ENCODE data around the gene RNF13. TPM values are rescaled to one million over a fixed set of nuclear protein-coding genes. Genes with fewer than 3 reads are reported as not detected.

The RNF13 gene
- total and polyA plus RNA-seq, 2 donors (not counting 1 experiment from before 2014, with no cell fraction given): 38.0 to 86.5 TPM

DNA sequence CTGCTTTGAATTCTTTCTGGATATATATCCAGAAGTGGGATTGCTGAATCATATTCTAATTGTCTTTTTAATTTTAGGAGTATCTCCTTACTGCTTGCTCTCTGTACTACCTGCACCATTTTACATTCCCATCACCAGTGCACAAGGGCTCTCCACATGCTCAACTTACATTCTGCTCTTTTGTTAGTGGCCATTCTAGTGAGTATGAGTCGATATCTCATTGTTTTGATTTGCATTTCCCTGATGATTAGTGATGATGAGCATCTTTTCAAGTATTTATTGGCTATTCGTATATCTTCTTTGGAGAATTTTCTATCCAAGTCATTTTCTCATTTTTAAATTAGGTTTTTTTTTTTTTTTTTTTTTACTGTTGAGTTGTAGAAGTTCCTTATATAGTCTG is 128.2 kb downstream of the RNF13 start:
- Mint-ChIP-seq H3K27me3 (no peaks in the 10 kb centered on the region), H3K27ac (no peak overlapping the region), H3K9me3 (ENCODE audit: insufficient read depth) (peaks cover 4% of the 10 kb centered on the region), H3K4me3 (no peak overlapping the region), H3K4me1 (peaks cover 10% of the 10 kb centered on the region)
- H2AFZ ChIP-seq (ENCODE audit: insufficient read depth, low read depth, low read length, poor library complexity, severe bottlenecking): no peak overlapping the region
- no peak overlapping the region for H3K27ac ChIP-seq (ENCODE audit: low read length in 2 of 2)
- H3K36me3 ChIP-seq (replicated peaks in 1 of 2; ENCODE audit: control extremely low read depth in 1 of 2, control insufficient read depth in 1 of 2, extremely low read depth in 1 of 2, insufficient read depth in 2 of 2, low read length in 1 of 2): peaks cover 10 to 19% of the 10 kb centered on the region in 2 experiments
- H3K4me3 ChIP-seq (ENCODE audit: control extremely low read depth in 1 of 5, extremely low read depth in 1 of 5, insufficient read depth in 1 of 5, low read depth in 2 of 5, low read length in 4 of 5): no peak overlapping the region
- H3K79me2 ChIP-seq (ENCODE audit: control insufficient read depth, insufficient read depth, low read length): peaks cover 20% of the 10 kb centered on the region
- H3K4me1 ChIP-seq (ENCODE audit: control insufficient read depth in 2 of 2, insufficient read depth in 2 of 2, low read length in 2 of 2): no peaks in the 10 kb centered on the region
- peaks cover 0 to 6% (median 2%) of the 10 kb centered on the region in 3 donors for H3K9me3 ChIP-seq (ENCODE audit: control extremely low read depth in 1 of 3, control insufficient read depth in 2 of 3, insufficient read depth in 1 of 3, low read length in 2 of 3)
- intact Hi-C loops (cut with micrococcal nuclease): no loop called here
- ChIA-PET POLR2A (no interaction called here), CTCF (no interaction called here)
- H3K27me3 ChIP-seq (replicated peaks in 1 of 4; ENCODE audit: control extremely low read depth in 1 of 4, control insufficient read depth in 3 of 4, insufficient read depth in 4 of 4, low read length in 3 of 4): no peaks in the 10 kb centered on the region
- H3K4me2 ChIP-seq (replicated peaks; ENCODE audit: low read depth, low read length, poor library complexity, severe bottlenecking): no peak overlapping the region
- no CpG with 5 or more reads among the region's 2 CpGs for WGBS (ENCODE audit: insufficient coverage)
- ATAC-seq (ENCODE audit: low read depth) (no peak), DNase-seq (no peak)
- H3K9ac ChIP-seq (ENCODE audit: low read length): no peak overlapping the region
- TF ChIP-seq, protein P1, sequence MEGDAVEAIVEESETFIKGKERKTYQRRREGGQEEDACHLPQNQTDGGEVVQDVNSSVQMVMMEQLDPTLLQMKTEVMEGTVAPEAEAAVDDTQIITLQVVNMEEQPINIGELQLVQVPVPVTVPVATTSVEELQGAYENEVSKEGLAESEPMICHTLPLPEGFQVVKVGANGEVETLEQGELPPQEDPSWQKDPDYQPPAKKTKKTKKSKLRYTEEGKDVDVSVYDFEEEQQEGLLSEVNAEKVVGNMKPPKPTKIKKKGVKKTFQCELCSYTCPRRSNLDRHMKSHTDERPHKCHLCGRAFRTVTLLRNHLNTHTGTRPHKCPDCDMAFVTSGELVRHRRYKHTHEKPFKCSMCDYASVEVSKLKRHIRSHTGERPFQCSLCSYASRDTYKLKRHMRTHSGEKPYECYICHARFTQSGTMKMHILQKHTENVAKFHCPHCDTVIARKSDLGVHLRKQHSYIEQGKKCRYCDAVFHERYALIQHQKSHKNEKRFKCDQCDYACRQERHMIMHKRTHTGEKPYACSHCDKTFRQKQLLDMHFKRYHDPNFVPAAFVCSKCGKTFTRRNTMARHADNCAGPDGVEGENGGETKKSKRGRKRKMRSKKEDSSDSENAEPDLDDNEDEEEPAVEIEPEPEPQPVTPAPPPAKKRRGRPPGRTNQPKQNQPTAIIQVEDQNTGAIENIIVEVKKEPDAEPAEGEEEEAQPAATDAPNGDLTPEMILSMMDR (IDR thresholded peaks at IDR 0.05): no peak
- no peak for TF ChIP-seq EZH2 (IDR thresholded peaks at IDR 0.05; ENCODE audit: borderline replicate concordance, insufficient read depth, low read depth, low read length, poor library complexity, severe bottlenecking)
- H4K20me1 ChIP-seq (ENCODE audit: control insufficient read depth, insufficient read depth, low read length, poor library complexity, severe bottlenecking): peaks cover 16% of the 10 kb centered on the region

DNA sequence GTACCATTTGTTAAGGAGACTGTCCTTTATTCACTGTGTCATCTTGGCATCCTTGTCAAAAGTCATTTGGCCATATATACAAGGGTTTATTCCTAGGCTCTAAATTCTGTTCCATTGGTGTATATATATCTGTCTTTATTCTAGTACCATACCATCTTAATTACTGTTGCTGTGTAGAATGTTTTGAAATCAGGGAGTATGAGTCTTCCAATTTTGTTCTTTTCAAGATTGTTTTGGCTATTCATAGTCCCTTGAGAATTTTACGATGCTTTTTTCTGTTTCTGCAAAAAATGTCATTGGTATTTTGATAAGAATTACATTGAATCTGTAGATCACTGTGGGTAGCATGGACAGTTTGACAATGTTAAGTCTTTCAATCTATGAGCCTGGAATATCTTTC is 128.9 kb downstream of the RNF13 start:
- Histone ChIP-seq H4K20me1 (ENCODE audit: control insufficient read depth, insufficient read depth, low read length, poor library complexity, severe bottlenecking) (peaks cover 14% of the 10 kb centered on the region), H3K36me3 (replicated peaks in 1 of 2; ENCODE audit: control extremely low read depth in 1 of 2, control insufficient read depth in 1 of 2, extremely low read depth in 1 of 2, insufficient read depth in 2 of 2, low read length in 1 of 2) (peaks cover 10 to 19% of the 10 kb centered on the region in 2 experiments), H3K4me2 (replicated peaks; ENCODE audit: low read depth, low read length, poor library complexity, severe bottlenecking) (no peak overlapping the region), H3K9ac (ENCODE audit: low read length) (no peak overlapping the region), H3K27ac (ENCODE audit: low read length in 2 of 2) (no peak overlapping the region), H3K27me3 (replicated peaks in 1 of 4; ENCODE audit: control extremely low read depth in 1 of 4, control insufficient read depth in 3 of 4, insufficient read depth in 4 of 4, low read length in 3 of 4) (no peaks in the 10 kb centered on the region), H3K79me2 (ENCODE audit: control insufficient read depth, insufficient read depth, low read length) (peaks cover 20% of the 10 kb centered on the region), H3K9me3 (ENCODE audit: control extremely low read depth in 1 of 3, control insufficient read depth in 2 of 3, insufficient read depth in 1 of 3, low read length in 2 of 3) (peaks cover 0 to 6% (median 2%) of the 10 kb centered on the region in 3 donors), H3K4me1 (ENCODE audit: control insufficient read depth in 2 of 2, insufficient read depth in 2 of 2, low read length in 2 of 2) (no peaks in the 10 kb centered on the region), H2AFZ (ENCODE audit: insufficient read depth, low read depth, low read length, poor library complexity, severe bottlenecking) (no peak overlapping the region), H3K4me3 (ENCODE audit: control extremely low read depth in 1 of 5, extremely low read depth in 1 of 5, insufficient read depth in 1 of 5, low read depth in 2 of 5, low read length in 4 of 5) (no peak overlapping the region)
- no peak for TF ChIP-seq EZH2 (IDR thresholded peaks at IDR 0.05; ENCODE audit: borderline replicate concordance, insufficient read depth, low read depth, low read length, poor library complexity, severe bottlenecking)
- TF ChIP-seq, protein P1 (IDR thresholded peaks at IDR 0.05): no peak
- WGBS (ENCODE audit: insufficient coverage): 100% methylated on average over 1 of the region's 1 CpG
- ChIA-PET CTCF (no interaction called here), POLR2A (no interaction called here)
- no peak for DNase-seq
- Mint-ChIP-seq H3K27ac (no peak overlapping the region), H3K4me3 (no peak overlapping the region), H3K27me3 (no peaks in the 10 kb centered on the region), H3K9me3 (ENCODE audit: insufficient read depth) (peaks cover 4% of the 10 kb centered on the region), H3K4me1 (peaks cover 13% of the 10 kb centered on the region)
- ATAC-seq (ENCODE audit: low read depth): no peak
- intact Hi-C loops (cut with micrococcal nuclease): no loop called here
